GM23338 (cell line): ENCODE results near the gene CACNA2D4. TPM values are rescaled to one million over a fixed set of nuclear protein-coding genes. Genes with fewer than 3 reads are reported as not detected.

ENCODE experiments used
- ATAC-seq: fragments of 200-7000 bp; cut with Tn5 transposase; 3 replicates; pipeline ENCODE4 v1.9.1; 2020
- DNase-seq: peaks from one replicate; pipeline ENCODE4 v3.0.0-alpha.2; 2015; ENCODE audit warnings: low spot score
- H2AFZ ChIP-seq: fragments of 200-600 bp; sonication (generic); 2 replicates; pipeline ENCODE4 v1.8.0; 2016; ENCODE audit warnings: antibody characterized with exemption, mild to moderate bottlenecking, moderate library complexity
- H3F3A ChIP-seq: fragments of 200-600 bp; sonication (generic); replicated peaks from 2 replicates; pipeline ENCODE4 v1.8.0; 2017; ENCODE audit warnings: antibody characterized with exemption, mixed run types, low read depth
- H3K27ac ChIP-seq: fragments of 200-600 bp; sonication (generic); 2 replicates; pipeline ENCODE4 v1.6.1; 2016; ENCODE audit warnings: low read depth
- H3K27me3 ChIP-seq: fragments of 200-600 bp; sonication (generic); 2 replicates; pipeline ENCODE4 v1.8.0; 2016; ENCODE audit warnings: mild to moderate bottlenecking, mixed run types, moderate library complexity; ENCODE audit not compliant: insufficient read depth
- H3K36me3 ChIP-seq: fragments of 200-600 bp; sonication (generic); 2 replicates; pipeline ENCODE4 v1.8.0; 2016; ENCODE audit warnings: mild to moderate bottlenecking; ENCODE audit not compliant: insufficient read depth
- H3K4me1 ChIP-seq: fragments of 200-600 bp; sonication (generic); 2 replicates; pipeline ENCODE4 v1.8.0; 2016; ENCODE audit warnings: mild to moderate bottlenecking, moderate library complexity; ENCODE audit not compliant: insufficient read depth
- H3K4me2 ChIP-seq: fragments of 200-600 bp; sonication (generic); 2 replicates; pipeline ENCODE4 v1.7.1; 2017; ENCODE audit warnings: mixed run types
- H3K4me3 ChIP-seq: fragments of 200-600 bp; sonication (generic); 2 replicates; pipeline ENCODE4 v1.6.1; 2016; ENCODE audit warnings: mixed run types
- H3K79me2 ChIP-seq: fragments of 200-600 bp; sonication (generic); replicated peaks from 2 replicates; pipeline ENCODE4 v1.8.0; 2017; ENCODE audit warnings: mild to moderate bottlenecking; ENCODE audit not compliant: insufficient read depth
- H3K9me2 ChIP-seq: fragments of 200-600 bp; sonication (generic); 2 replicates; pipeline ENCODE4 v1.8.0; 2017; ENCODE audit not compliant: insufficient read depth
- H4K20me1 ChIP-seq: fragments of 200-600 bp; sonication (generic); replicated peaks from 2 replicates; pipeline ENCODE4 v1.8.0; 2017; ENCODE audit warnings: mild to moderate bottlenecking; ENCODE audit not compliant: insufficient read depth
- H3K27ac Mint-ChIP-seq: 2 replicates; pipeline ENCODE4 v1.8.0; 2020; ENCODE audit warnings: inconsistent platforms, mild to moderate bottlenecking, moderate library complexity, mixed read lengths
- H3K27me3 Mint-ChIP-seq: 3 replicates; pipeline ENCODE4 v1.8.0; 2022; ENCODE audit warnings: low read depth, mild to moderate bottlenecking, moderate library complexity, mixed read lengths, inconsistent platforms; ENCODE audit not compliant: insufficient read depth, poor library complexity
- H3K36me3 Mint-ChIP-seq: 3 replicates; pipeline ENCODE4 v1.8.0; 2021; ENCODE audit warnings: low read depth, mild to moderate bottlenecking, inconsistent platforms, moderate library complexity, mixed read lengths
- H3K4me1 Mint-ChIP-seq: 3 replicates; pipeline ENCODE4 v1.8.0; 2020; ENCODE audit warnings: mild to moderate bottlenecking, inconsistent platforms, mixed read lengths
- H3K4me3 Mint-ChIP-seq: 3 replicates; pipeline ENCODE4 v1.8.0; 2021; ENCODE audit warnings: moderate library complexity, mild to moderate bottlenecking, inconsistent platforms, mixed read lengths
- H3K9me3 Mint-ChIP-seq: 3 replicates; pipeline ENCODE4 v1.8.0; 2020; ENCODE audit warnings: moderate library complexity, mild to moderate bottlenecking, inconsistent platforms, mixed read lengths
- CTCF ChIP-seq, 2 experiments: fragments of 200-600 bp in 1 of 2; sonication (generic) in 1 of 2; conservative IDR thresholded peaks; 2 replicates each; pipeline versions ENCODE4 v1.5.1 to v1.6.1; 2016 to 2017; ENCODE audit warnings: antibody characterized with exemption in 2 of 2, low read depth in 2 of 2, mild to moderate bottlenecking in 2 of 2, moderate library complexity in 1 of 2
- ETS1 ChIP-seq: IDR thresholded peaks from 2 replicates; pipeline ENCODE4 v1.6.1; 2016; ENCODE audit warnings: antibody characterized with exemption
- EZH2phosphoT487 ChIP-seq: fragments of 200-600 bp; sonication (generic); IDR thresholded peaks from one replicate; pipeline ENCODE4 v1.8.1; 2018; ENCODE audit warnings: antibody characterized with exemption; ENCODE audit not compliant: unreplicated experiment
- POLR2AphosphoS5 ChIP-seq: IDR thresholded peaks from 2 replicates; pipeline ENCODE4 v1.6.1; 2016; ENCODE audit warnings: antibody characterized with exemption, low read depth
- REST ChIP-seq: IDR thresholded peaks from one replicate; pipeline ENCODE4 v1.6.1; 2018; ENCODE audit warnings: antibody characterized with exemption; ENCODE audit not compliant: unreplicated experiment
- STAT1 ChIP-seq: IDR thresholded peaks from one replicate; pipeline ENCODE4 v1.6.1; 2016; ENCODE audit warnings: antibody characterized with exemption; ENCODE audit not compliant: unreplicated experiment
- ZNF114 ChIP-seq: fragments of 250-450 bp; sonication (Bioruptor Pico); IDR thresholded peaks from 2 replicates; pipeline ENCODE4 v1.5.0; 2020; ENCODE audit warnings: mild to moderate bottlenecking, moderate library complexity
- ZNF462 ChIP-seq: fragments of 250-450 bp; sonication (Bioruptor Pico); IDR thresholded peaks from 2 replicates; pipeline ENCODE4 v1.5.0; 2020; ENCODE audit warnings: mild to moderate bottlenecking, moderate library complexity
- polyA plus RNA-seq: library from polyadenylated mRNA; unstranded; fragments of >200 nt; fragmentation: Nextera tagmentation; extraction: Ambion mirVana; gene quantifications from 2 replicates; pipeline ENCODE4 v1.2.1, GENCODE V29; 2016
- total RNA-seq: library from RNA; depleted of rRNA; stranded (reverse); fragments of >200 nt; shearing (Covaris generic); gene quantifications from 2 replicates; pipeline ENCODE4 v1.2.3, GENCODE V29; 2014

Gene CACNA2D4
- total and polyA plus RNA-seq, 2 experiments from 2014 or later, result 0.07 to 0.24 TPM

GRCh38 chr12:1862973-1863372 lies 55.5 kb downstream of the CACNA2D4 start (continued):
- no peak for TF ChIP-seq ZNF462 (CRISPR knock-in tag)
- TF ChIP-seq CTCF (conservative IDR thresholded peaks at IDR 0.05; ENCODE audit: low read depth in 2 of 2), result no peak
- no peak for TF ChIP-seq STAT1
- no peak for TF ChIP-seq POLR2AphosphoS5

- Histone ChIP-seq H3K79me2 (no peaks in the 10 kb centered on the region), H3K27ac (no peak overlapping the region), H3K9me2 (no peaks in the 10 kb centered on the region), H3K4me1 (no peaks in the 10 kb centered on the region), H4K20me1 (no peaks in the 10 kb centered on the region), H3K36me3 (peaks cover 5% of the 10 kb centered on the region), H3K27me3 (no peaks in the 10 kb centered on the region), H2AFZ (no peak overlapping the region), H3F3A (no peaks in the 10 kb centered on the region), H3K4me2 (no peak overlapping the region), H3K4me3 (no peak overlapping the region)
- no peak overlapping the region for H3K4me3 Mint-ChIP-seq
- no peak overlapping the region for H3K27ac Mint-ChIP-seq
- H3K36me3 Mint-ChIP-seq, result no peaks in the 10 kb centered on the region; the same call in 2 of the 3 replicates
- peaks cover 7% of the 10 kb centered on the region for H3K27me3 Mint-ChIP-seq
- no peaks in the 10 kb centered on the region; the same call in 2 of the 3 replicates for H3K4me1 Mint-ChIP-seq
- DNase-seq (no peak), ATAC-seq (no peak)
- H3K9me3 Mint-ChIP-seq, result peaks cover 16% of the 10 kb centered on the region; the same call in 2 of the 3 replicates
- no peak for TF ChIP-seq EZH2phosphoT487
- TF ChIP-seq ETS1, result no peak
- TF ChIP-seq REST, result no peak
- no peak for TF ChIP-seq ZNF114 (CRISPR knock-in tag)
These were observed 58.8 kb downstream of the CACNA2D4 start for GRCh38 chr12:1859643-1860042.
